ENCODE results near the gene CUBN.

The CUBN gene

GRCh38 chr10:16950656-16951601 lies 178.7 kb downstream of the CUBN start:
- Histone ChIP-seq H3K4me2 (ENCODE audit: low read length) (no peak overlapping the region), H4K5ac (ENCODE audit: low read length) (no peak overlapping the region), H3K56ac (ENCODE audit: low read length) (peak overlapping the region; percentile 44), H2BK120ac (ENCODE audit: low read depth, low read length) (peak overlapping the region; percentile 95), H3K4me3 (ENCODE audit: low read length) (no peak overlapping the region), H3K27ac (ENCODE audit: low read depth, low read length) (peak overlapping the region; percentile 77), H4K8ac (ENCODE audit: low read depth, low read length) (no peak overlapping the region), H2BK5ac (ENCODE audit: low read length) (no peak overlapping the region), H3K27me3 (ENCODE audit: insufficient read depth, low read length, poor library complexity) (no peaks in the 10 kb centered on the region), H3K18ac (ENCODE audit: low read length) (peak overlapping the region; percentile 54), H3K36me3 (ENCODE audit: control insufficient read depth, insufficient read depth, low read length) (no peaks in the 10 kb centered on the region), H3K4me1 (ENCODE audit: control insufficient read depth, low read depth, low read length) (peaks cover 8% of the 10 kb centered on the region), H3K79me2 (ENCODE audit: control insufficient read depth, insufficient read depth, low read length) (no peaks in the 10 kb centered on the region), H3K4ac (ENCODE audit: low read depth, low read length) (no peak overlapping the region), H3K79me1 (ENCODE audit: low read length) (no peaks in the 10 kb centered on the region), H3K23ac (ENCODE audit: low read length) (no peak overlapping the region), H2BK15ac (replicated peaks; ENCODE audit: low read depth) (no peak overlapping the region), H2AK5ac (ENCODE audit: low read length) (no peak overlapping the region), H3K9ac (ENCODE audit: low read length) (peak overlapping the region; percentile 2)
- WGBS (ENCODE audit: extremely low coverage, insufficient coverage, low lambda C conversion rate): no CpG with 5 or more reads among the region's 8 CpGs
- DNase-seq: peak; percentile 97

DNA sequence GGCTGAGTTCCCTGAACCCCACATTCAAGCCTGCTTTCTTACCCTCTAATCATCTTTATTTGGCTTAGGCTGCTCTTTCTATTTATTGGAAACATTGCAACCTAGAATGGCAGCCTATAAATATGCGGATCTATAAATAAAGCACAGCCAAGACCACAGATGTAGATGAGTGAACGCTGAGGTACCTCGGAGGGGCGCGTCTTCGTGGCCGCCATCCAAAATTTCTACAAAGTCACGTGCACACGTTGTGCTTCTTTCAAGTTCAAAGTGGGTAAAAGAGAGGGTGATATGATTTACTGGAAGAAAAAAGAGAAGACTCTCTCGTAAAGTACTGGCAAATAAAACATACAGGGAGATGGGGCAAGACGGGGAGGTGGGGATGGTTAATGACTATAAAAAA lies 179.8 kb downstream of the CUBN start:
- Histone ChIP-seq H3K9ac (ENCODE audit: low read length) (no peak overlapping the region), H4K5ac (ENCODE audit: low read length) (no peak overlapping the region), H3K4me1 (ENCODE audit: control insufficient read depth, low read depth, low read length) (peaks cover 8% of the 10 kb centered on the region), H3K27me3 (ENCODE audit: insufficient read depth, low read length, poor library complexity) (no peaks in the 10 kb centered on the region), H3K79me1 (ENCODE audit: low read length) (no peaks in the 10 kb centered on the region), H2BK15ac (replicated peaks; ENCODE audit: low read depth) (peak overlapping the region; percentile 93), H3K79me2 (ENCODE audit: control insufficient read depth, insufficient read depth, low read length) (no peaks in the 10 kb centered on the region), H3K18ac (ENCODE audit: low read length) (no peak overlapping the region), H3K23ac (ENCODE audit: low read length) (no peak overlapping the region), H3K4ac (ENCODE audit: low read depth, low read length) (no peak overlapping the region), H3K4me3 (ENCODE audit: low read length) (no peak overlapping the region), H2AK5ac (ENCODE audit: low read length) (no peak overlapping the region), H3K36me3 (ENCODE audit: control insufficient read depth, insufficient read depth, low read length) (no peaks in the 10 kb centered on the region), H3K27ac (ENCODE audit: low read depth, low read length) (no peak overlapping the region), H2BK120ac (ENCODE audit: low read depth, low read length) (no peak overlapping the region), H3K4me2 (ENCODE audit: low read length) (no peak overlapping the region), H3K56ac (ENCODE audit: low read length) (no peak overlapping the region), H4K8ac (ENCODE audit: low read depth, low read length) (no peak overlapping the region), H2BK5ac (ENCODE audit: low read length) (no peak overlapping the region)
- no CpG with 5 or more reads among the region's 11 CpGs for WGBS (ENCODE audit: extremely low coverage, insufficient coverage, low lambda C conversion rate)
- no peak for DNase-seq

DNA sequence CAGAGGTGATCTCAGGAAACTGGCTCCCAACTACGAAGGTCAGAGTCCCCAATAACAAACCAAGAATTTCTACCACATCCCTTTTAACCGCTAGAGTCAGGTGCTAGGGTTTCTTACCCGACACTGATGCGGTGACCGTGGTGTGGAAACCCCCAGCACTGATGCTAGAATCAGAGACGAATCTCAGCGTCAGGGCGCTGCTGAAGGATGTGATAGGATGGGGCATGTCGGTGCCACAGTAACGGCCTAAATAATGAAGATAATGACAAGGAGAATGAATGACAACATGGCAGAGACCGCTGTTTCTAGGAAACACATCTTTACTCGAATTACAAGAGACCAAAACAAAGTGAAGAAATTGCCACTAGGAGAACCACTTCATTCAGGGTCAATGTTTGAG lies 181.2 kb downstream of the CUBN start:
- Histone ChIP-seq H4K8ac (ENCODE audit: low read depth, low read length) (no peak overlapping the region), H3K23ac (ENCODE audit: low read length) (no peak overlapping the region), H3K18ac (ENCODE audit: low read length) (no peak overlapping the region), H4K5ac (ENCODE audit: low read length) (no peak overlapping the region), H3K56ac (ENCODE audit: low read length) (no peak overlapping the region), H2BK120ac (ENCODE audit: low read depth, low read length) (no peak overlapping the region), H2AK5ac (ENCODE audit: low read length) (no peak overlapping the region), H2BK5ac (ENCODE audit: low read length) (no peak overlapping the region), H3K36me3 (ENCODE audit: control insufficient read depth, insufficient read depth, low read length) (no peaks in the 10 kb centered on the region), H3K79me1 (ENCODE audit: low read length) (no peaks in the 10 kb centered on the region), H3K27ac (ENCODE audit: low read depth, low read length) (no peak overlapping the region), H3K4me2 (ENCODE audit: low read length) (no peak overlapping the region), H3K4me1 (ENCODE audit: control insufficient read depth, low read depth, low read length) (peaks cover 8% of the 10 kb centered on the region), H2BK15ac (replicated peaks; ENCODE audit: low read depth) (peak overlapping the region; percentile 57), H3K27me3 (ENCODE audit: insufficient read depth, low read length, poor library complexity) (no peaks in the 10 kb centered on the region), H3K79me2 (ENCODE audit: control insufficient read depth, insufficient read depth, low read length) (no peaks in the 10 kb centered on the region), H3K4ac (ENCODE audit: low read depth, low read length) (no peak overlapping the region), H3K4me3 (ENCODE audit: low read length) (no peak overlapping the region), H3K9ac (ENCODE audit: low read length) (no peak overlapping the region)
- peak; percentile 9 for DNase-seq
- WGBS (ENCODE audit: extremely low coverage, insufficient coverage, low lambda C conversion rate): no CpG with 5 or more reads among the region's 12 CpGs

DNA sequence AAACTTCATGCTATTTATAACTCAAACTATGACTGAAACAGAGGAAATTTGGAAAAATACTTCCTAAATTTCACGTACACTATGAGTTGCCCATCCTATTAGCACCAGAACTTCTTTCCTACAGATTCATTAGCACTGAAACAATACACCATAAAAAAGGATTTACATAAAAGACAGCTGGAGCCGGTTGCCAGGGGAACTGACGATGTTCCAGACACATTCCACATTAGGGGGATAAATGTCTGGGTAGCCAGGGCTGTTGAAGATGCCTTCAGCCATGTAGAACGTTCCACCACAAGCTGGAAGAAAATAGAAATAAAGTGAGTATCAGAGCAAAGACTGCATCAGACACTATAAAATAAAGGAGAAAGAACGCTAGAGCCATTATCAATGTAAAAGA lies 182.5 kb downstream of the CUBN start:
- WGBS (ENCODE audit: extremely low coverage, insufficient coverage, low lambda C conversion rate): no CpG with 5 or more reads among the region's 5 CpGs
- Histone ChIP-seq H3K4me3 (ENCODE audit: low read length) (no peak overlapping the region), H2BK120ac (ENCODE audit: low read depth, low read length) (no peak overlapping the region), H3K4ac (ENCODE audit: low read depth, low read length) (no peak overlapping the region), H3K4me1 (ENCODE audit: control insufficient read depth, low read depth, low read length) (peaks cover 7% of the 10 kb centered on the region), H3K79me1 (ENCODE audit: low read length) (no peaks in the 10 kb centered on the region), H3K56ac (ENCODE audit: low read length) (no peak overlapping the region), H2AK5ac (ENCODE audit: low read length) (no peak overlapping the region), H2BK5ac (ENCODE audit: low read length) (no peak overlapping the region), H3K27ac (ENCODE audit: low read depth, low read length) (no peak overlapping the region), H3K23ac (ENCODE audit: low read length) (no peak overlapping the region), H3K79me2 (ENCODE audit: control insufficient read depth, insufficient read depth, low read length) (no peaks in the 10 kb centered on the region), H3K36me3 (ENCODE audit: control insufficient read depth, insufficient read depth, low read length) (no peaks in the 10 kb centered on the region), H4K8ac (ENCODE audit: low read depth, low read length) (no peak overlapping the region), H3K4me2 (ENCODE audit: low read length) (no peak overlapping the region), H3K9ac (ENCODE audit: low read length) (no peak overlapping the region), H4K5ac (ENCODE audit: low read length) (no peak overlapping the region), H2BK15ac (replicated peaks; ENCODE audit: low read depth) (no peak overlapping the region), H3K18ac (ENCODE audit: low read length) (no peak overlapping the region), H3K27me3 (ENCODE audit: insufficient read depth, low read length, poor library complexity) (no peaks in the 10 kb centered on the region)
- peak; percentile 79 for DNase-seq

DNA sequence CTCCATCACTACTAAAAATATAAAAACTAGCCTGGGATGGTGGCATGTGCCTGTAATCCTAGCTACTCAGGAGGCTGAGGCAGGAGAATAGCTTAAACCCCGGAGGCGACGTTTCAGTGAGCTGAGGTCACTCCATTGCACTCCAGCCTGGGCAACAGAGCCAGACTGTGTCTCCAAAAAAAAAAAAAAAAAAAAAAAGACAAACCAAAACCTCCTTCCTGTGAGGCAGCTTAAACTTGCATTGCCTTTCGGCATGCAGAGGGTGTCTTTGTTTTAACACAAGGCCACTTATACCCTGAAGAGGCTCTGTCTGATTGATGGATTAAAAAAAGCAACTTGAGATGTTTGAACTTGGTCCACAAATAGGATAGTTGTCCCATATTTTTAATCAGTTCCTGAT lies 184.0 kb downstream of the CUBN start:
- H2BK15ac ChIP-seq (replicated peaks; ENCODE audit: low read depth): no peak overlapping the region
- no peaks in the 10 kb centered on the region for H3K79me1 ChIP-seq (ENCODE audit: low read length)
- H4K5ac ChIP-seq (ENCODE audit: low read length): no peak overlapping the region
- H3K56ac ChIP-seq (ENCODE audit: low read length): no peak overlapping the region
- H3K4me1 ChIP-seq (ENCODE audit: control insufficient read depth, low read depth, low read length): peaks cover 2% of the 10 kb centered on the region
- H3K4me3 ChIP-seq (ENCODE audit: low read length): no peak overlapping the region
- H2AK5ac ChIP-seq (ENCODE audit: low read length): no peak overlapping the region
- H3K27ac ChIP-seq (ENCODE audit: low read depth, low read length): no peak overlapping the region
- no peak overlapping the region for H2BK5ac ChIP-seq (ENCODE audit: low read length)
- H3K4ac ChIP-seq (ENCODE audit: low read depth, low read length): no peak overlapping the region
- H3K23ac ChIP-seq (ENCODE audit: low read length): no peak overlapping the region
- H3K18ac ChIP-seq (ENCODE audit: low read length): peak overlapping the region; percentile 51
- no CpG with 5 or more reads among the region's 4 CpGs for WGBS (ENCODE audit: extremely low coverage, insufficient coverage, low lambda C conversion rate)
- no peak overlapping the region for H3K9ac ChIP-seq (ENCODE audit: low read length)
- H4K8ac ChIP-seq (ENCODE audit: low read depth, low read length): no peak overlapping the region
- H3K27me3 ChIP-seq (ENCODE audit: insufficient read depth, low read length, poor library complexity): no peaks in the 10 kb centered on the region
- peak; percentile 4 for DNase-seq
- H3K79me2 ChIP-seq (ENCODE audit: control insufficient read depth, insufficient read depth, low read length): no peaks in the 10 kb centered on the region
- H2BK120ac ChIP-seq (ENCODE audit: low read depth, low read length): no peak overlapping the region
- H3K36me3 ChIP-seq (ENCODE audit: control insufficient read depth, insufficient read depth, low read length): no peaks in the 10 kb centered on the region
- no peak overlapping the region for H3K4me2 ChIP-seq (ENCODE audit: low read length)
